DLD1 (cell line): ENCODE results near the gene IFNLR1.

Source experiments
- in situ Hi-C: cut with HindIII; loops from 2 replicates; pipeline ENCODE4 v1.10.0; 2017; ENCODE audit warnings: low sequenced_read_pairs

IFNLR1 gene

GRCh38 chr1:24109166-24109483 lies 78.0 kb downstream of the IFNLR1 start:
- in situ Hi-C loops: loop anchor here (5.0 to 10.0 kb wide), 2 partner anchors 38 to 526 kb away; no protein-coding TSS in a partner anchor

GRCh38 chr1:24108334-24109165 lies 78.5 kb downstream of the IFNLR1 start:
- in situ Hi-C loops: loop anchor here (5.0 to 10.0 kb wide), 2 partner anchors 39 to 526 kb away; no protein-coding TSS in a partner anchor

- in situ Hi-C loops: loop anchor here (5.0 to 10.0 kb wide), 2 partner anchors 40 to 527 kb away; no protein-coding TSS in a partner anchor
Measured at GRCh38 chr1:24107462-24108138, 79.5 kb downstream of the IFNLR1 start.

- in situ Hi-C loops: loop anchor here (5.0 to 10.0 kb wide), 2 partner anchors 42 to 529 kb away; no protein-coding TSS in a partner anchor
Measured at GRCh38 chr1:24105368-24106160, 81.5 kb downstream of the IFNLR1 start.

GRCh38 chr1:24104854-24105253 lies 82.2 kb downstream of the IFNLR1 start:
- in situ Hi-C loops: loop anchor here (5.0 to 10.0 kb wide), 2 partner anchors 42 to 530 kb away; no protein-coding TSS in a partner anchor
